Measurements from ENCODE around the gene CASZ1.

DNA sequence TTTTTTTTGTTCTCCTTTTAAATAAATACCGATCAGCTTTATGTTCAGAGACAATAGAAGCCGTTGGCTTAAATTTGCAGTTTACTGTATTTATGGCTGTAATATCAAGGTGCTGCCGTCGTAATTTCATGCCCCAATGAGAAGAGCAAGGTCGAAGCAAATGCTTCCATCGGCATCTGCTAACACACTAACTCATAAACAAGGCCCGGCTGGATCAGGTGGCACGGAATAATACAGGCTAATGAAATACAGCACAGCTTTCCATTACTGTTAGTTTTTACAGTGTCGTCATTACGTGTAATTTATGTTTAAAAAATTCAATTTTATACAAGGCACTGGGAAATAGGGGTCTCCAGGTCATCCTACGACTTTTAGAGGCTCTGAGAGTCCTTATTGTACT is 202.7 kb downstream of the CASZ1 start:
- TF ChIP-seq, protein P1, sequence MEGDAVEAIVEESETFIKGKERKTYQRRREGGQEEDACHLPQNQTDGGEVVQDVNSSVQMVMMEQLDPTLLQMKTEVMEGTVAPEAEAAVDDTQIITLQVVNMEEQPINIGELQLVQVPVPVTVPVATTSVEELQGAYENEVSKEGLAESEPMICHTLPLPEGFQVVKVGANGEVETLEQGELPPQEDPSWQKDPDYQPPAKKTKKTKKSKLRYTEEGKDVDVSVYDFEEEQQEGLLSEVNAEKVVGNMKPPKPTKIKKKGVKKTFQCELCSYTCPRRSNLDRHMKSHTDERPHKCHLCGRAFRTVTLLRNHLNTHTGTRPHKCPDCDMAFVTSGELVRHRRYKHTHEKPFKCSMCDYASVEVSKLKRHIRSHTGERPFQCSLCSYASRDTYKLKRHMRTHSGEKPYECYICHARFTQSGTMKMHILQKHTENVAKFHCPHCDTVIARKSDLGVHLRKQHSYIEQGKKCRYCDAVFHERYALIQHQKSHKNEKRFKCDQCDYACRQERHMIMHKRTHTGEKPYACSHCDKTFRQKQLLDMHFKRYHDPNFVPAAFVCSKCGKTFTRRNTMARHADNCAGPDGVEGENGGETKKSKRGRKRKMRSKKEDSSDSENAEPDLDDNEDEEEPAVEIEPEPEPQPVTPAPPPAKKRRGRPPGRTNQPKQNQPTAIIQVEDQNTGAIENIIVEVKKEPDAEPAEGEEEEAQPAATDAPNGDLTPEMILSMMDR (IDR thresholded peaks at IDR 0.05) = no peak
- TF ChIP-seq POLR2AphosphoS5 (IDR thresholded peaks at IDR 0.05) (no peak), POLR2A (IDR thresholded peaks at IDR 0.05) (no peak), EP300 (IDR thresholded peaks at IDR 0.05) (no peak)
